HFFc6 (cell line): Measurements from ENCODE around the gene CPED1. TPM values are rescaled to one million over a fixed set of nuclear protein-coding genes. Genes with fewer than 3 reads are reported as not detected.
"Not testable (repeated sequence)": the region's sequence is repeated elsewhere in the genome, so short reads cannot be mapped to it uniquely, and the experiment has no call there.

Experiments
- DNase-seq: peaks from one replicate; pipeline ENCODE4 v3.0.0-alpha.2; 2018
- H3K27ac Mint-ChIP-seq: 2 replicates; pipeline ENCODE4 v1.8.0; 2020; ENCODE audit warnings: mild to moderate bottlenecking, mixed read lengths
- H3K27me3 Mint-ChIP-seq: 2 replicates; pipeline ENCODE4 v1.8.0; 2021; ENCODE audit warnings: mild to moderate bottlenecking, moderate library complexity, mixed read lengths; ENCODE audit not compliant: insufficient read depth
- H3K36me3 Mint-ChIP-seq: 2 replicates; pipeline ENCODE4 v1.8.0; 2021; ENCODE audit warnings: low read depth, mixed read lengths
- H3K4me1 Mint-ChIP-seq: 2 replicates; pipeline ENCODE4 v1.8.0; 2020; ENCODE audit warnings: low read depth, mixed read lengths
- H3K4me3 Mint-ChIP-seq: 2 replicates; pipeline ENCODE4 v1.8.0; 2020; ENCODE audit warnings: mild to moderate bottlenecking, moderate library complexity, mixed read lengths
- H3K9me3 Mint-ChIP-seq: 2 replicates; pipeline ENCODE4 v1.8.0; 2020; ENCODE audit warnings: mild to moderate bottlenecking, mixed read lengths
- total RNA-seq, 6 experiments: library from RNA; stranded (reverse); fragmentation: NEBNext Ultra II Directional; extraction: Animal tissue kit (Norgen Biotek cat#: 25700); gene quantifications; 2 replicates in 1 of 6; 3 replicates in 5 of 6; pipeline ENCODE4 v1.2.3, GENCODE V29; 2021
- TF ChIP-seq, protein P1 (sequence below): fragments of 200-600 bp; sonication (generic); IDR thresholded peaks from 2 replicates; pipeline ENCODE4 v1.5.0; 2021; ENCODE audit warnings: antibody characterized with exemption, mild to moderate bottlenecking

CPED1 gene
- total RNA-seq, 6 experiments from 2014 or later: 85.0 to 112 (median 95.9) TPM

DNA sequence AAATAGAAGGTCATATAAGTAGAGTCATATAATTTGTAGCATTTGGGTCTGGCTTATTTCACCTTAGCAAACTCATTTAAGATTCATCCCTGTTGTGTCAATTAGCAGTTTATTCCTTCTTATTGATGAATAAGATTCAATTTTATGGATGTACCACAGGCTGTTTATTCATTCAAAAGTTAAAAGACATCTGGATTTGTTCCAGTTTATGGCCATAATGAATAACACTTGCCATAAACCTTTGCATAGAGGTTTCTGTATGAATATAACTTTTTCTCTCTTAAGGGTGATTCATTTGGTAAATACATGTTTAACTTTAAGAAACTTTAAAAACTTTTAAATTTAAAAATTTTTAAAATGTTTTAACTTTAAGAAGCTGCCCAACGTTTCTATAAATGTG lies 66.4 kb downstream of the CPED1 start:
- Mint-ChIP-seq H3K4me1 (peaks cover 16% of the 10 kb centered on the region), H3K36me3 (peaks cover 31% of the 10 kb centered on the region), H3K27me3 (peaks cover 2% of the 10 kb centered on the region; the same call in 1 of the 2 replicates), H3K27ac (no peak overlapping the region), H3K9me3 (no peaks in the 10 kb centered on the region), H3K4me3 (no peak overlapping the region)
- TF ChIP-seq, protein P1, sequence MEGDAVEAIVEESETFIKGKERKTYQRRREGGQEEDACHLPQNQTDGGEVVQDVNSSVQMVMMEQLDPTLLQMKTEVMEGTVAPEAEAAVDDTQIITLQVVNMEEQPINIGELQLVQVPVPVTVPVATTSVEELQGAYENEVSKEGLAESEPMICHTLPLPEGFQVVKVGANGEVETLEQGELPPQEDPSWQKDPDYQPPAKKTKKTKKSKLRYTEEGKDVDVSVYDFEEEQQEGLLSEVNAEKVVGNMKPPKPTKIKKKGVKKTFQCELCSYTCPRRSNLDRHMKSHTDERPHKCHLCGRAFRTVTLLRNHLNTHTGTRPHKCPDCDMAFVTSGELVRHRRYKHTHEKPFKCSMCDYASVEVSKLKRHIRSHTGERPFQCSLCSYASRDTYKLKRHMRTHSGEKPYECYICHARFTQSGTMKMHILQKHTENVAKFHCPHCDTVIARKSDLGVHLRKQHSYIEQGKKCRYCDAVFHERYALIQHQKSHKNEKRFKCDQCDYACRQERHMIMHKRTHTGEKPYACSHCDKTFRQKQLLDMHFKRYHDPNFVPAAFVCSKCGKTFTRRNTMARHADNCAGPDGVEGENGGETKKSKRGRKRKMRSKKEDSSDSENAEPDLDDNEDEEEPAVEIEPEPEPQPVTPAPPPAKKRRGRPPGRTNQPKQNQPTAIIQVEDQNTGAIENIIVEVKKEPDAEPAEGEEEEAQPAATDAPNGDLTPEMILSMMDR: no peak
- no peak for DNase-seq

DNA sequence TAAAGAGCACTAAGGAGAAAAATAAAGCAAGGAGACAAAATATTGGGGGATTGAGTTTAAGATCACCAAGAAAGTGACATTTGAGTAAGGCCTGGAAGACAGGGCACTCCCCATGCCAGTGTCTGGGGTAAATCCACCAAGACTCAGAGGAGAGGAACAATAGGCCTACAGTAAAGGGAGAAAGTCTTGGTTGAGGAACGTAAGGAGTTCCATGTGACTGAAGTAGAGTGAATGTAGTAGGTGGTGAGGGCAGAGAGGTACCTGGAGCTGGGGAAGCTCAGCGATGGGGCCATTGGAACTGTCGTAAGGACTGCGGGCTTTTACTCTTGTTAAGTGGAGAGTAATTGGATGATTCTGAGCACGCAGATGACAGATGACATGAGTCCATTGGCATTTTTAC lies 69.4 kb downstream of the CPED1 start:
- no peaks in the 10 kb centered on the region for H3K9me3 Mint-ChIP-seq
- peaks cover 12% of the 10 kb centered on the region for H3K36me3 Mint-ChIP-seq
- DNase-seq: no peak
- H3K4me1 Mint-ChIP-seq: peaks cover 7% of the 10 kb centered on the region
- H3K27ac Mint-ChIP-seq: no peak overlapping the region
- TF ChIP-seq, protein P1: no peak
- H3K27me3 Mint-ChIP-seq: peaks cover 2% of the 10 kb centered on the region; the same call in 1 of the 2 replicates
- H3K4me3 Mint-ChIP-seq: no peak overlapping the region

DNA sequence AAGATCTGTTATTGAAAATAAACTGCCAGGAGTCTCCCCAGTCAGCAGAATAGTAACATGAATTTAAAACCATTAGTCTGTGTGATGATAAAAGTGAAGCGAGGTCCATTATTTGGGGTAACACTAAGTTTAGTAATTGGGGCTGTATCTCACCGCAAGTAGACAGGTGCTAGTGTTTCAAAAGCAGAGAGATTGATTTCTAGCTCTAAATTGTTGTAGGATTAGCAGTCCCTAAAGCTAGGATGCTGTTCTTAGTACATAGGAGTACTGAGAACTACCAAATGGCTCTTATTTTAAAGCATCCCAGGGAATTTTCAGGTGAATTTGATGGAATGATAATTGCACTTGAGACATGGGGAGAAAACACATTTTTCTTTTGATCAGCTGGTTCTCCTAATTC lies 70.5 kb downstream of the CPED1 start:
- TF ChIP-seq, protein P1: no peak
- H3K27me3 Mint-ChIP-seq: peaks cover 2% of the 10 kb centered on the region; the same call in 1 of the 2 replicates

DNA sequence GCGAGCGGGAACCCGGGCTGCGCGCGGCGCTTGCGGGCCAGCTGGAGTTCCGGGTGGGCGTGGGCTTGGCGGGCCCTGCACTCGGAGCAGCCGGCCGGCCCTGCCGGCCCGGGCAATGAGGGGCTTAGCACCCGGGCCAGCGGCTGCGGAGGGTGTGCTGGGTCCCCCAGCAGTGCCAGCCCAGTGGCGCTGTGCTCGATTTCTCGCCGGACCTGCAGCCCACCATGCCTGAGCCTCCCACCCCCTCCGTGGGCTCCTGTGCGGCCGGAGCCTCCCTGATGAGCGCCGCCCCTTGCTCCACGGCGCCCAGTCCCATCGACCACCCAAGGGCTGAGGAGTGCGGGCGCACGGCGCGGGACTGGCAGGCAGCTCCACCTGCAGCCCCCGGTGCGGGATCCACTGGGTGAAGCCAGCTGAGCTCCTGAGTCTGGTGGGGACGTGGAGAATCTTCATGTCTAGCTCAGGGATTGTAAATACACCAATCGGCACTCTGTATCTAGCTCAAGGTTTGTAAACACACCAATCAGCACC lies 71.5 kb downstream of the CPED1 start:
- DNase-seq, H3K4me1 Mint-ChIP-seq, H3K9me3 Mint-ChIP-seq, H3K4me3 Mint-ChIP-seq, H3K27me3 Mint-ChIP-seq, H3K27ac Mint-ChIP-seq, H3K36me3 Mint-ChIP-seq: not testable (repeated sequence)

More for the DNA sequence above, 70.5 kb downstream of the CPED1 start:
- no peak for DNase-seq
- Mint-ChIP-seq H3K36me3 (peaks cover 7% of the 10 kb centered on the region; the same call in 1 of the 2 replicates), H3K4me1 (peaks cover 7% of the 10 kb centered on the region), H3K9me3 (no peaks in the 10 kb centered on the region), H3K4me3 (no peak overlapping the region), H3K27ac (no peak overlapping the region)

DNA sequence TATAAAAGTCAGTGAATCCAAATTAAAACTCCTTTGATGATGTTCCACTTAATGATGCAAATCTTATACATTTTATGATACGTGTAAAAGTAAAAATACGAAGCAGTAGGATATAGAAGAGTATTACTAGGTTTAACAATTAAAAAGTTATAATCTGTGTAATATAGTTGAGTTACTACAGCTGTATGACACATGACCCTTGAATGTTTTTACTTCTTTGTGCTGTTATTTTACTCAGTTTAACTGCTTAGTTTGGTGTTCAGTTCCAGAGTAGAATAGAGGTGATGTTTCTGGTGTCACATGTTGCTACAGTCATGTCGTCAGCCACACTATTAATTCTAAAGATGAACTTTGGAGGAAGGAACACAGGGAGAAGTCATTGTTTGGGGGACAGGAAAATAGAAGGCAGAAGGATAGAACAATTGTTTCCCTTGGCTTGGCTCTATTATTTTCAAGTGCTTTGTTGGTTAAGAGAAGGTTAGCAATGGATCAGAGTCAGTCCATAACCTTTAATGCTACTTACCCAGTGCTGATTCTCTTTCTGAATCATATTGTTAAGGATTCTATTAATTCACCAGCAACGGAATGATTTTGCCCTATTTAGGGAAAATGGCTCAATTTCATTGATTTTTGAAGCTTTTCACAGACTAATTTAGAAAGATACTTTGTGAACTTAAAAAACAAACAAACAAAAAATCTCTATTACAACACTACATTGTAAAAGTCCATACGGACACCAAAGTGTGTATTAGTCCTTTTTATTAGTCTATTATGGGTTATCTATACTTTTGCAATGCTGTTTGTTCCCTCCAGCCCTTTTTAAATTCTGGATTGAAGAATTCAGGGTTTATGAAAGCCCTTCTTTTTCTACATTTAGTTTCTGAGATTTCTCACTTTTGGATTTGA lies 73.4 kb downstream of the CPED1 start:
- Mint-ChIP-seq H3K36me3 (peaks cover 16% of the 10 kb centered on the region), H3K9me3 (no peaks in the 10 kb centered on the region), H3K27ac (no peak overlapping the region; the same call in 1 of the 2 replicates), H3K4me1 (no peaks in the 10 kb centered on the region), H3K4me3 (no peak overlapping the region), H3K27me3 (peaks cover 2% of the 10 kb centered on the region; the same call in 1 of the 2 replicates)
- no peak for DNase-seq
- TF ChIP-seq, protein P1: no peak
